8988T (cell line): ENCODE data around the gene BTBD9.

Experiments
- DNase-seq: peaks from one replicate; pipeline ENCODE4 v3.0.0; 2011

The BTBD9 gene

DNA sequence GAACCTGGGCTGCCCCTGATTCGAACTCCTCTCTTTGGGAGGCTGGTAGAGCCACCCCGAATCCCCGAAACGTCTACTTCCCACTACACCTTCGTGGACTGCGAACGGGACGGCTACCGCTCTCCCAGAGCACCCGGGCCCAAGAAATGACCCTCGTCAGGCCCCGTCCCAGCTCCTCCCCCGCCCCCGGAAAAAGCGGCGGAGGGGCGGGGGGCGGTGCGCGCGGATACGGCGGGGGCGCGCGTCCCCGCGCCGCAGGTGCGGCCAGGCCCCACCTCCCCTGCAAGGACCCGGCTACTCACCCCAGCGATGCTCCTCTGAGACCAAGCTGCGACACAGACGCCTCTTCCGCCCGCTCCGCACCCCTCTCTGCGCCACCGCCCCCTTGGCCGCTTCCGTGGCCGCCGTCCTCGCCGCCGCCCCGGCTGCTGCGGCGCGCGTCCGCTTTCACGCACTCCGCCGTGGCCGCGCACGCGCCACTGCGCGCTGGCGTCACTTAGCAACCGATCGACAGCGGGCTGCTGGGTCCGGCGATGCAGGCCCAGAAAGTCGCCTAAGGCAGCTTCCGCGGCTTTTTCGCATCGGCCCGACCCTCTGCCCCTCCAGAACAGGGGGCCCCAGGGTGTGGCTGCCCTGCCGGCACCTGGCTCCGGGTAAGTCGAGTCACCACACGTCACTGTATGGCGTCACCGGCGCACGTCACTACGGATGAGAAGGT, at the start of gene BTBD9:
TSS of gene BTBD9 (minus strand) at position 432 of the 718 bp plus-strand sequence.
- DNase-seq, result peak; percentile 69

DNA sequence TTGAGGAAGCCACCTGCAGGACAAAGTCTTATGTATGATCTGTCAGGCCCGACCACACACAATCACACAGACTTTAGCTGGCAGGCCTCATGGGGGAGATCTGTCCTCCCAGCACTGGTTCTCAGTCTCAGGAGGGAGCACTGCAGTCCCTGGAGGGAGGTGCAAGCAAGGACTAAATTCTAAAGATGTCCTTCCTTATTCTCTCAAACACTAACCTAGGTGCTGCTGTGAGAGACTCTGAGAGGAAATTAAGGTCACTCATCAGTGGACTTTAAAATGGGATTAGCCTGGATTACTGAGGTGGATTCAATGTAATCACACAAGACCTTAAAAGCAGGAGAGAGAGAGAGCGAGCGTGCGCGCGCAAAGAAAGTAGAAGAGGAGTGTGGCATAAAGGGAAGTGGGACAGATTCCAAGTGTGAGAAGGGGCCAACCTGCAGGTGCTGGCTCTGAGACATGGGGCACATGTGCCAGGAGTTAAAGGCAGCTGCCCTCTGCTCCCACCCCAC, 48.9 kb upstream of the BTBD9 start:
- no peak for DNase-seq

DNA sequence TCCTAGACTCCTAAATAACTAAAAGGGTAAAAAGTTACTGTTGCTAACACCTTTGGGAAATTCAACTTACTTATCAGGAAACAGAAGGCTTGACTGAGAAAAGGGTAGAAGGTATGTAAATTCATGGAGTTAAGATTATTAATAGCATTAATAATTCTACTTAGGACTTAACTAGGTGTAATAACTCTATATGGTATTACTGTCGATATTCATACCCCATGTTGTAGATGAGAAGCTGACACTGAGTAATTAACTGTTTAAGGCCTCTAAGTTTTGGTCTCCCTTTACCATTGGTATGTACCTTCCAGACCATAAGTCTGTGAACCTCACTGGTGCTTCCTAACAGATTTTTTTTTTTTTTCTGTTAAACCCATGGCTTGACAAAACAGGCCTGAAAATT, 47.8 kb upstream of the BTBD9 start:
- no peak for DNase-seq

DNA sequence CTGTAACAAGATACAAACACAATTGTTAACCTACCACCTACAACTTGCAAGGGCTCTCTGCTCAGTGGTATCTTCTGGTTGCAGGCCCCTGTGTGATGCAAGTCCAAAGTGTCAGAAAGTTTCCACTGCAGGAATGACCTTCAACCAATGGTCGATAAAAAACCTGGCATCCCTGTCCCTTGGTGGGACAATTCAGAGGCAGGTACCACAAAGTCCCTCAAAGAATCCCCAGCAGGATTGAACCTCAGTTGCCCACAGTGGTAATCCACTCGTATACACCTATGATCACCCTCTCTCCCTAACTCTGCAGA, 47.3 kb upstream of the BTBD9 start:
- no peak for DNase-seq

DNA sequence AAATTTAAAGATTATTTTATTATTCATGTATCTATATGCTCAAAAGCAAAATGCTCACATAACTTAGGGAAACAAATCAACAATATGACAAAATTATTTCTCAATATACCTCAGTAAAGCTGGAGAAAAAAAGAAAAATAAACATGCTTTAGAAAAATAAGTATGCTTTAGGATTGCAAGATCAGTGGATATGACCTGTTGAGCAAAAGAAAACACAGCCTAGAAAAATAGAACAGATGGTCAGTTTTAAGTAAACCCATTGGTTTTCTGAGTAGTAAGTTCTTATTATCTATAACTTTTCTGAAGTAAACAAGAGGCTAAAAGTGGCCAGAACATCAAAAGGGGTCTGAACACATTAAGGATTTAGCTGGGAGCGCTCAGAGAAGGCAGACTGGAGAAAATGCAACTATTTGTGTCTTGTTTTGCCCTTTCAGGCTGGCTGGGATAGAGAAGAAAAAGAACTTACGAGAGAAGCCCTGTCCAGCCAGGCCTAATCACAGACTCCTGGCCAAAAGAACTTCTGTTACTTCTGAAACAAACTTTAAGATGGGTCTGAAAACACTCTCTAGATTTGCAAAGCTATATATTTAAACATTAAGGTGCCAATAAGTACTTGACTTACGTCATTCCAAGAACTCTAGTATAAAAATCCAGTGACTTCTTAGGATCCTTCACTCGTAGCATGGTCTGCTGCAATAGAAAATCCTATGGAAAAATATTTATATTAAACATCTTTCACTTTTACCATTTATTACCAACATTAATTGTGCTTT, 46.7 kb upstream of the BTBD9 start:
- no peak for DNase-seq

DNA sequence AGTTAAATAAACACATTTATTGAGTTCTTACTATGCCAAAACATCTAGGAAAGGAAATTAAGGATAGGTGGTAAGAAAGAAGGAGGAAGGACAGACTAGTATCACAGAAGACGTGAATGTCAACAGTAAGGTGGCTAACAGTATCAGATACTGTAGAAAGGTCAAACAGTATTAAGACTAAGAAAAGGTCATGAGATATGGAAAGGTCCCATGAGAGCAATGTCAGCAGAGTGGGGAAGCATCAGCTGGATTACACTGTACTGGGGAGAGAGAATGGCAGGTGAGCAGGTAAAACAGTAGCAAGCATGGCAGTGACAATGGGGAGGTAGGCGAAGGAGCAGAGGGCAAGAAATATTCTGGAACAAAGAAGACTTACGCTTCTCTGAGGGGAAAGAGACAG, 45.2 kb upstream of the BTBD9 start:
- DNase-seq, result no peak

DNA sequence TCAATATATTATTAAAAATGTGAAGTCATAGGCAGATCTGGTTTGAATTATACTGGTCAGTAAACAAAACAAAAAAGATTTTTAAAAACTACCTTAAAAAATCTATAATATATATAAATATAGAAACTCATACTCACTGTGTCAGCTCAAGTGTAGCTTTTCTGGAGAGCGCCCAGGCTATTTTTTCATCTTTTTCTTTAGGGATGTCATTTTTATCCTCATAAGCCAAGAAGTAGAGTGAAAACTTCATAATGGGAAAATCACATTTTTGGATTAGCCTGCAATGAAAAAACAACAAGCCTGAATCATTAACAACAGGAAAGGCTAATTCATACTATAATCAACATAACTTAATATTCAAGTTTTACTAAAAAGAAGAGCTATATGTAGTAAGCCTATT, 44.5 kb upstream of the BTBD9 start:
- DNase-seq, result no peak

DNA sequence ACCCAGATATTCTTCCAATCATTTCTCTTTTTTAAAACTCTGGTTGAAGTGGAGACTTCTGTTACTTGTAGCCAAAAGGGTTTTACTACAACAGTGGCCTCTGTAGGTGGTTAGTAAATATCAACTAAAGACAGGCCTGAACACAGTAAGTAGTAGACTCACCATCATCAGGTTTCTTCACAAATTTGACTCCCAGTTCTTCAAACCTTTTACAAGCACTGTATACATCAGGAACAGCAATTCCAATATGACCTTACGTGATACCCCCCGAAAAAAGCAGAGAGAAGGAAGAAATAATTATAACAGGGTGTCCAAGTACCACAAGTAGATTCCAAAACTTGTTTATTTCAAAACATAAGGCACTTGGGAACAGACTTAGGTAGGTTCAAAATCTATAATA, 42.1 kb upstream of the BTBD9 start:
- DNase-seq, result no peak

DNA sequence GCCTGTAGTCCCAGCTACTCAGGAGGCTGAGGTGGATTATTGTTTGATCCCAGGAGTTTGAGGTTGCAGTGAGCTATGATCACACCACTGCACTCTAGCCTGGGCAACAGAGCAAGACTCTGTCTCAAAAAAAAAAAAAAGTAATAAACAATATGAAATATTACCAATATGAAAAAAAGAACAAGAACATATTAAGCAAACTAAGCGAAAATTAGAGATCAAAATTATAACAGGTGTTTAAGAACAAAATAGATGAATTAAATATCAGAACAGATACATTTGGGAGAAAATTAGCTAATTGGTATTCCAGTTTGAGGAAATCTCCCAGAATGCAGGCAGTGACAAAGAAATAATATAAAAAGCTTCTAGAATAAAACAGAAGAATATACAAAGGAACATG, 39.9 kb upstream of the BTBD9 start:
- DNase-seq, result no peak

DNA sequence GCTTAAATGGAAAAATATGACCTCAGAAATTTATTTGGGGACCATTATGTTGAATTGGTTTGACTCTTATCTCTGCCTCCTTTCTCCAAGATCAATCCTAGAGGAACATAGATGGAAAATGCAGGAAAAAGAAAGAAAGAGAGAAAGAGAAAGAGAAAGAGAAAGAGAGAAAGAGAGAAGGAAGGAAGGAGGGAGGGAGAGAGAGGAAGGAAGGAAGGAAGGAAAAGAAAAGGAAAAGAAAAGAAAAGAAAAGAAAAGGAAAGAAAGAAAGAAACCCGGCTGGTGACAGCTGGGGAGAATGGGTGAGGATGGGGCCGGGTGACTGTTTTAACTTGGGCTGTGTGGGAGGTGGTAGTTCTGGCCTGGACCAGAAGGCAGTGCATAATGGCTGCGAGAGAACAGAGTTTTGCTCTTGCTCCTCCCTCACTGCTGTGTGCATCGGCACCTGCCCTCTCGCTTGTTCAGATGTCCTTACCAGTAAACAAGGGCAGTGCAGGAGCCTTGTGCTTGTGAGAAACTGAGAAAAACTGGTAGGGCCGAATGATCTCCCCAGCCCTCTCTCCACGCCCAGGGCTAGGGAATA, 38.5 kb upstream of the BTBD9 start:
- no peak for DNase-seq

DNA sequence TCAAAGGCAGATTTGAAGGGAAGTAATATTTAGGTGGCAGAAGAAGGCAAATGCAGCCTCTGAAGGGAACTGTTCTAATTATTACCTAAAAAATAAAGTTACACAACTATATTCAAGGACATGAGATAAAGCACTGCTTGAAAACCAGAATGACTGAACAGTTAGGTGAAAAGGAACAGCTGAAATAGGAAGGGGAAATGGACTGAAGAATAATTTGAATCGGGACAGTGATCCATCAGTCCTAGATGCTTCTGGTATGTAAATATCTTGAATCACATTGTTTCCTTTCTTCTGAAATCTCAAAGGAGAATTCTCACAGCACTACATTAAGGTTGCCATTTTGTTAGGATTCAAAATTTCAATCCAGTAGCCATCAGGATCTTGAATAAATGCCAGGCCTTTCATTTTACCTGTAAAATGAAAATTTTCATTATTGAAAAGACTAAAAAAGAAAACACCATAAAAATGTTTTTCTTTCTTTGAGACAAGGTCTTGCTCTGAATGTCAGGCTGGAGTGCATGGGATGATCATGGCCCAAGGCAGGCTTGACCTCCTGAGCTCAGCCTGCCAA, 37.3 kb upstream of the BTBD9 start:
- DNase-seq, result no peak

DNA sequence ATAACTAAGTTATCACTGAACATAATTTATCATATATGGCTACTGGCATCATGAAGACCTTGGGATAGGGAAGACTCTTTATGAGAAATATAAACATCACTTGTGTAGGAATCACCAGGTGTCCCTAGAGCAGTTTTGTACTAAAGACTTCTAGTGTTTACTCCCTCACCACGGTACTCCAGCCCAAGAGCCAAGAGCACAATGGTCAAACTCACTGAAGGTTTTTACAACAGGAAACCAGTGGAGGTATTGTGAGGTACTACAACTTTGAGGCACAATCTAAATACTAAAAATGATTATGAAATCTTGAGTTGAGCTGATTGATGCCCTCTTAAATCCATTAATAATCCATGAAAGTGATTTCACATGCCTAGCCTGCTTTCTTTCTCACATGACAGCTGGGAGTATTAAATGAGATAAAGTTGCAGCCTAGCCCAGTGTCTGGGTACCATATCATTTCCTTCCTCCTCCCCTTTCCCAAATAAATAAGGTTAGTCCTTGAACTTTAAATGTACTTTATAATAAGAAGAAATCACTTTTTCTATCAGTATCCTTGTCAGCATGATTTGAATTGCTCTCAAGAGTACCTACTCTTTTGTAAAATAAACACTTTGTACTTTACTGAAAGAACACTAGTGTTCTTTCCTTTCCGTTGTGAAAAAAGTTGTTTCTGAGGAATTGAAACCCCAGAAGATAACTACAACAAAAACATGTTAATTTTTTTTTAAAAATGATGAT, 36.7 kb upstream of the BTBD9 start:
- no peak for DNase-seq

DNA sequence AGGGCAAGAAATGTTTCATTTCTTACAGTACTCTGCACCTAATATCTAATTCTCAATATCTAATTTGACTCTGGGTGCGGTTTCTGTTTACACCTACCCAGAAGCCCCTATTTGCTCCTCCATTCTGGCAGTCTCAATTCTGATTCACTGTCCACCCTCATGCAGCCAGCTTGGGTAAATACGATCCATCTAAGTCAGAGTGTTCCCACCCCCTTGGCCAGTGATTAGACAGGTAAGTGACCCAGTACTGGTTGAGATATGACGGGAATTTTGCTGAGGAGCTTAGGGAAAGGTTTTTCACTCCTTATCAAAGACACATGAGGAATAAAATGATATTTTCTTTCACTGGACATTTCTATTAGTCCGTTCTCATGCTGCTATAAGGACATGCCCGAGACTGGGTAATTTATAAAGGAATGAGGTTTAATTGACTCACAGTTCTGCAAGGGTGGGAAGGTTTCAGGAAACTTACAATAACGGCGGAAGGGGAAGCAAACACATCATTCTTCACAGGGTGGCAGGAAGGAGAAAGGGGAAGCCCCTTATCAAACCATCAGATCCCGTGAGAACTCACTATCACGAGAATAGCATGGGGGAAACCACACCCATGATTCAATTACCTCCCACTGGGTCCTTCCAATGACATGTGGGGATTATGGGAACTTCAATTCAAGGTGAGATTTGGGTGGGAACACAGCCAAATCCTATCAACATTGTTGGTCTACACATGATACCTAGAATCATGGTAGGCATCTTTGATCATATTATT, 33.9 kb upstream of the BTBD9 start:
- DNase-seq, result no peak

DNA sequence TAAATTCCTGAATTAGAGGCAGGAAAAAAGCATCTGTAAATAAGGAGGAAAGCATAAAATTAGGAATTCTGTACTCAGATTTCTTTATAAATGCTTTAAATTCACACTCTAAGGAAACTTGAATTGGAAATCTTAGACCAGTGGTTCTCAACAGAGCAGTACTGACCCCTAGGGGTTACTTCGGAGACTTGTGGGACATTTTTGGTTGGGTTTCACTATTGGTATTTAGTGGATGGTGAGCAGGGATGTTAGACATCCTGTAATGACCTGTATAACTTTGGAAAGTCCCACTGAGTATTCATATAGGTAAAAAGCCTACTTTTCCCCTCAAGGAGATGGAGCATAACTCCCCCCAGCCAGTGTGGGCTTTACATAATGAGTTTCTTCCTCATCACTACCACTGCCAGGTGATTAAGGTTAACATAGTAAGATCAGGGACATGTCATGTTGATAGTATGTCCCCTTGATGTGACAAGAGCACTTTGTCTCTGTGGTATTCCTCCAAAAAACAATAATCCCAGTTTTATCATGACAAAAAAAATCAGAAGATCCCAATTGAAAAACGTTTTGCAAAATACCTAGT, 32.2 kb upstream of the BTBD9 start:
- no peak for DNase-seq

DNA sequence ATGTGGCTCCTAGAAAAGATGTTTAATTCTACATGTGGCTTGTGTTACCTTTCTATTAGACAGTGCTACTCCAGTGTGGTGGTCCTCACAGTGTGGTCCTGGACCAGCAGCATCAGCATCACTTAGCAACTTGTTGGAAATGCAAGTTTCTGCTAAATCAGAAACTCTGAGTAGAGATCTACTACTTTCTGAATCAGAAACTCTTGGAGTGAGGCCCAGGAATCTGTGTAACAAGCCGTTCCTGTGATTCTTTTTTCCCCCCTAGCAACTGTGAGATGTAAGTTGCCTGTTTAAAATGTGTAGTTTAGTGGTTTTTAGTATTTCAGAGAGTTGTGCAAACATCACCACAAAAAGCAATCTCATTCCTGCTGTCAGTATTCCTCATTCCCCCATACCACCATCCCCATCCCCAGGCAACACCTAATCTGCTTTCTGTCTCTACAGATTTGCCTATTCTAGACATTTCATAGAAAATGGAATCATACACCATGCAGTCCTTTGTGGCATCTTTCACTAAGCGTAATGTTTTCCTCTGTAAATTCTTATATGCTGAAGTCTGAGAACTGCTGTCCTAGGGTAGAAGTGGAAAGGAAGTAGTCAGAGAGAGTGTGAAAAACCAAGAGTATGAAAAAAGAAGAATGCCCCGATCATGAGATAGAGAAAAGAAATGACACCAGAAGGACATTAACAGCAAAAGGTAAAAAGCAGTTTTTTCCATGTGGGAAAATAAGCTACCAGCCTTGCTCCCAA, 18.9 kb upstream of the BTBD9 start:
- DNase-seq, result no peak

DNA sequence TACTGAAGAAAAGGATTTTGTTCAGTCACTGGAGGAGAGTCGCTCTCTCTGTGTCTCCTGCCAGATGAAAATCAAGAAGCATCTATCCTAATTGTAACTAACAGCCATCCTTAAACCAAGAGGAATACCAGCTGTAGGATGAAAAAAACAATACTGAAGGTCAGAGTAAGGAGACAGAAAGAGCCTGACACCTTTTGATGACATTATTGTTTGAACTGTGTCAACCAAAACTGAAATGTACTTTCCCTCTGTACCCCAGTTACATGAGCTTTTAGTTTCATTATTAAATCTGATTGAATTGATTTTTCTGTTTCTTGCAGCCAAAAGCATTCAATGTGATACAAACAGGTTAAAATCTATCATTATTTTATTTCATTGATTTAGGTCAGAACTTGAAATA, 17.2 kb upstream of the BTBD9 start:
- DNase-seq, result no peak

DNA sequence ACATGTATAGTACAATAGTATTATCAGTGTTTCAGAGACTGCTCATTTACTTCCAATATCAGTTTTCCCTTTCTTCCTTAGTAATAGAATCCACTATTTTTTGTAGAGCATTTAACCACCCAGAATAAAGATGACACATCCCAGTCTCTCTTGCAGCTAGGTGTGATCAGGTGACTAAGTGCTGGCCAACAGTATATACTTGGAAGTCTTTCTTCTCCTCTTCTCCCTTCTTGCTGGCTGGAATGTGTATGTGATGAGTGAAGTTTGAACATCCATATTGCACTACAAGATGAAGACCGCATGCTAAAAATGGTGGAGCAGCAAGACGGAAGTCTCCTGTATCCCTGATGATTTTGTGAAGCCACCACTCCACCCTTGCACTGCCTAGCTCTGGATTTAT, 14.5 kb upstream of the BTBD9 start:
- no peak for DNase-seq

DNA sequence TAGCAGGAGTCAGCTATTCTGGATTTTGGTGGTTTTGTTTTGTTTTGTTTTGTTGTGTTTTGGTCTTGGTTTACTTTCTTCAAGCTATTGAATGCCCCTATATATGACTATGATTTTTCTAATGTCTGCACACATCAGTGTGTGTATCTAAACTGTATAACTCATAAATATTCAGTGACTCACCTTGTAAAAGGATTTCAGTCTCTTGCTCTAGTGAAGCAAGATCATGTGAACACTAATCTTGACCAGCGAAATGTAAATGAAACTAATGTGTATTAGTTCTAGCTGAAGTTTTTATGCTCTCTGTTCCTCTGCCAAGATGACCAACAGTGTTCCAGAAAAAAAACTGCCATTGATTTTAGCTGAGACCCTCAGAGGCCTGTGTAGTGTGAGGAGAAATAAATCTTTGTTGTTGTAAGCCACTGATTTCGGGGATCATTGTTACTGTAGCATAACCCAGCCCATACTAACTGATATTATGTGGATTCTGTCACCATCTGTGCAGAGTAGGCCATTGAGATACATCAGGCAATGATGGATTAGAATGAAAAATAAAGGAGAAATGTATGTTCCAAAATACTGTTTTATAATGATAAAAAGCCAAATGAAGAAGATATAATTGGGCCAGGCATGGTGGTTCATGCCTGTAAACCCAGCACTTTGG, 11.5 kb upstream of the BTBD9 start:
- DNase-seq, result no peak

DNA sequence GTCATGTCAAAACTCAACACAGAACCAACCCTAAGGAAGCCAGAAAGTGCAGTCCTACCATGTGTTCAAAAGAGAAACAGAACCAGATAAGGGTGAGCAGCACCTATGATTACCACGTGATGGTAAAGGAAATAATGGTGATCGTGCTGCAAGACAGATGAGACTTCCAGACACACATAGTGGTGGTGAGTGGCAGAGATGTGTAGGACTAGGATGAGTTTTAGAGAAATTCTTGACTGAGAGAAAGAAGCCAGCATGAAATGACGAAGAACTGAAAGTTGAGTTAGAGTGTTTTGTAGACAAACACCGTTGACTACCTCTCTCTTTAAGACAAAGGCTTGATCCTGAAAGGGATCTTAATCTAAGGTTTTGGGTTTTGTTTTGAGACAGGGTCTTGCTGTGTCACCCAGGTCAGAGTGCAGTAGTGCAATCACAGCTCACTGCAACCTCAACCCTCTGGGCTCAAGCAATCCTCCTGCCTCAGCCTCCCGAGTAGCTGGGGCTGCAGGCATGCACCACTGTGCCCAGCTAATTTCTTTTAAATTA, 10.6 kb upstream of the BTBD9 start:
- no peak for DNase-seq

DNA sequence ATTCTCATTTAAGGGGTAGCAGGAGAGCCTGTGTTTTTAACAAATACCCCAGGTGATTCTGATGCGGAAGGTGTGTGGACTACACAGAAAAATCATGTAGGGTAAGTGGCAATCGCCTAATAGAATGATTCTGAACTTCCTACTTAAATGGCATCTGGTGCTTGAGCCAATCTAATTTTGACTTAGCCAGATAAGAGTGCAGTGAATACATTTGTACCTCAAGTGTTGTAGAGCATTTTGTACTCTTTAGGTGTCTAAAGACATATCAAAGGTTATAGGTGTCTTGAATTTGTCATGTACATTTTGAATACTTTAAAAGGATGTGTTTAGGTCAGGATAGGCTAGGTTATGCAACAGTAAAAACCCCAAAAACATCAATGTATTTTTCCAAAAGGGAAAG, 10.0 kb upstream of the BTBD9 start:
- DNase-seq, result no peak
